ENCODE data around the gene TMEM106B. TPM values are rescaled to one million over a fixed set of nuclear protein-coding genes. Genes with fewer than 3 reads are reported as not detected.
"Not testable (repeated sequence)": the region's sequence is repeated elsewhere in the genome, so short reads cannot be mapped to it uniquely, and the experiment has no call there.

Gene TMEM106B
- total and polyA plus RNA-seq, 2 experiments from 2014 or later: 37.5 to 133 TPM

DNA sequence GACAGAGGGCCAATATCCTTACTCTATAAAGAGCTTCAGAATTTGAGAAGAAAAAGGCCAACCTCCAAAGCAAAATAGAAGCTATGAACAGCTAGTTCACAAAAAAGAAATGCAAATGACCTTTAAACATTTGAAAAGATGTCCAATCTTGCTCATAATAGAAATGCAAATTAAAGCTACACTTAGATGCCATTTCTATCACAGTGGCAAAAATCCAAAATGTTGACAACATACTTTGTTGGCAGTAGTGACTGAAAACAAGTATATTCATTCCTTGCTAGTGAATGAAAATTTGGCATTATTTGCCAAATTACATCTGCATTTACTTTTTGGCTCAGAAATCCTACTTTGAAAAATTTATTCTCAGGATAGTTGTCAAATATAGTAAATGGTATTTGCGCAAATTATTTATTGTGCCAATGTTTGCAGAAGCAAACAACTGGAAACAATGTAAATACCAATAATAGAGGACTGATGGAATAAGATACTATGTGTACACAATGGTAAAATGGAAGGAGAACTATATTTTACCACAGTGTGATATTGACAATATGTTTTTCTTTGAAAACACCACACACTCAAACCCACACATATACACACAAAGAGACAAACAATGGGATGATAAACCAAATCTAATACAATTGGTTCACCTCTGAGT lies 9.4 kb downstream of the TMEM106B start:
- Histone ChIP-seq H3K4me1 (ENCODE audit: insufficient read depth) (no peaks in the 10 kb centered on the region), H3K79me2 (peaks cover 15% of the 10 kb centered on the region), H3K27ac (no peak overlapping the region), H3K9me2 (replicated peaks; ENCODE audit: insufficient read depth) (no peaks in the 10 kb centered on the region), H4K20me1 (ENCODE audit: insufficient read depth, poor library complexity, severe bottlenecking) (no peaks in the 10 kb centered on the region), H3K9me3 (ENCODE audit: low read depth) (no peaks in the 10 kb centered on the region), H3K36me3 (replicated peaks; ENCODE audit: insufficient read depth, low read depth) (no peaks in the 10 kb centered on the region), H3K4me3 (no peak overlapping the region), H3K27me3 (no peaks in the 10 kb centered on the region), H3K4me2 (no peak overlapping the region), H2AFZ (no peak overlapping the region)
- DNase-seq (ENCODE audit: low spot score): no peak
- TF ChIP-seq EZH2phosphoT487 (IDR thresholded peaks at IDR 0.05; ENCODE audit: low read depth, severe bottlenecking, unreplicated experiment) (no peak), EZH2 (IDR thresholded peaks at IDR 0.05; ENCODE audit: borderline replicate concordance) (no peak), CTCF (IDR thresholded peaks at IDR 0.05; ENCODE audit: poor library complexity) (no peak)
- 97% methylated on average over 1 of the region's 1 CpG for WGBS (ENCODE audit: low lambda C conversion rate, missing lambda C conversion rate)

DNA sequence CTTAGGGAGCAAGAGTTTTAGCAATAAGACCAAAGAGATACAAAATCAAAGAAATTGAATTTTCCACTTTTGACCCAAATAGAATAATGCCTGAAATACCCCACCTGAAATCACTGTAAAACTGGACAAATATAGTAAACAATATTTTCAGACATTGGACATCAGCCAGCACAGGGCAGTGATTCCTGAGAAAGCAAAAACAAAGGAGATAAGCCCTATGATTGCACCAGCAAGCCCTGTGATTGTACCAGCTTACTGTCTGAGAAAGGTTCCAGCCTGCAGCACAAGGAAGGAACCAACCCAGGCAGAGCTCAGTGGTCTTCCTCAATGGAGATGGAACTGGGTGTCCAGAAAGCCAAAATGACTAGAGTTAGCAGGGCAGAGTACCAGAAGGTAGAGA lies 10.3 kb downstream of the TMEM106B start:
- no peaks in the 10 kb centered on the region for H3K27me3 ChIP-seq
- H4K20me1 ChIP-seq (ENCODE audit: insufficient read depth, poor library complexity, severe bottlenecking): no peaks in the 10 kb centered on the region
- no peak overlapping the region for H3K4me2 ChIP-seq
- no peaks in the 10 kb centered on the region for H3K9me3 ChIP-seq (ENCODE audit: low read depth)
- no peaks in the 10 kb centered on the region for H3K9me2 ChIP-seq (replicated peaks; ENCODE audit: insufficient read depth)
- H3K36me3 ChIP-seq (replicated peaks; ENCODE audit: insufficient read depth, low read depth): no peaks in the 10 kb centered on the region
- H3K4me1 ChIP-seq (ENCODE audit: insufficient read depth): no peaks in the 10 kb centered on the region
- no peak for DNase-seq (ENCODE audit: low spot score)
- peaks cover 6% of the 10 kb centered on the region for H3K79me2 ChIP-seq
- H2AFZ ChIP-seq: no peak overlapping the region
- no peak overlapping the region for H3K4me3 ChIP-seq
- TF ChIP-seq EZH2 (IDR thresholded peaks at IDR 0.05; ENCODE audit: borderline replicate concordance): no peak
- TF ChIP-seq CTCF (IDR thresholded peaks at IDR 0.05; ENCODE audit: poor library complexity): no peak
- no peak for TF ChIP-seq EZH2phosphoT487 (IDR thresholded peaks at IDR 0.05; ENCODE audit: low read depth, severe bottlenecking, unreplicated experiment)
- no peak overlapping the region for H3K27ac ChIP-seq

DNA sequence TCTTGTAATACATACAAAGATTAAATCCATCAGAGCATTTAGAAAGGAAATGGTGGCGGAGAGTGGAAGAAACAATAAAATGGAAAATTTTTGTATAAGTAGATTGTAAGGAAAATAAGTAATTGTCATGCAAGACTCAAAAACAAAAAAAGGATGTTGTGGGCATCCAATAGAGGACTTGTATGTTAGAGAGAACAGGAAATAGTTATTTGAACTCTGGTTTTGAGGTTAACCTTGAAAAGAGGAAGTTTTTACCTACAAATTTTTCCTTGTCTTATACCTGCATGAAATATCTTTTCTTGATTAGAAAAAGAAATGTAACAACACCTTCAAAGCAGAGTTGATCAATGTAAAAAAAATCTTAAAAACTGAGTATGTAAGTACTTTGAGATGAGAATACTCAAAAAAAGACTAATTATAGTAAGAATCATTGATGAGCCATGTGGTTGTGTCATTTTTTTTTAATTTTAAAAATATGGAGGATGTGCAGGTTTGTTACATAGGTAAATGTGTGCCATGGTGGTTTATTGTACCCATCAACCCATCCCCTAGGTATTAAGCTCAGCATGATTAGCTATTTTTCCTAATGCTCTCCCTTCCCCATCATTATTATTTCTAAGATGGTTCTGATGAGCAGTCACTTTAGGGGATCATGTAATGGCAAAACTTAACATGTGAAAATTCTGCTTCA lies 11.9 kb downstream of the TMEM106B start:
- H3K27me3 ChIP-seq: no peaks in the 10 kb centered on the region
- H3K27ac ChIP-seq: no peak overlapping the region
- no peak overlapping the region for H3K4me3 ChIP-seq
- no peaks in the 10 kb centered on the region for H3K36me3 ChIP-seq (replicated peaks; ENCODE audit: insufficient read depth, low read depth)
- TF ChIP-seq EZH2phosphoT487 (IDR thresholded peaks at IDR 0.05; ENCODE audit: low read depth, severe bottlenecking, unreplicated experiment): no peak
- TF ChIP-seq CTCF (IDR thresholded peaks at IDR 0.05; ENCODE audit: poor library complexity): no peak
- TF ChIP-seq EZH2 (IDR thresholded peaks at IDR 0.05; ENCODE audit: borderline replicate concordance): no peak
- H2AFZ ChIP-seq: no peak overlapping the region
- H3K4me1 ChIP-seq (ENCODE audit: insufficient read depth): no peaks in the 10 kb centered on the region
- no peaks in the 10 kb centered on the region for H3K9me2 ChIP-seq (replicated peaks; ENCODE audit: insufficient read depth)
- peaks cover 3% of the 10 kb centered on the region for H3K79me2 ChIP-seq
- H3K9me3 ChIP-seq (ENCODE audit: low read depth): no peaks in the 10 kb centered on the region
- no peak for DNase-seq (ENCODE audit: low spot score)
- 50% methylated on average over 1 of the region's 1 CpG for WGBS (ENCODE audit: low lambda C conversion rate, missing lambda C conversion rate)
- no peaks in the 10 kb centered on the region for H4K20me1 ChIP-seq (ENCODE audit: insufficient read depth, poor library complexity, severe bottlenecking)
- H3K4me2 ChIP-seq: no peak overlapping the region

DNA sequence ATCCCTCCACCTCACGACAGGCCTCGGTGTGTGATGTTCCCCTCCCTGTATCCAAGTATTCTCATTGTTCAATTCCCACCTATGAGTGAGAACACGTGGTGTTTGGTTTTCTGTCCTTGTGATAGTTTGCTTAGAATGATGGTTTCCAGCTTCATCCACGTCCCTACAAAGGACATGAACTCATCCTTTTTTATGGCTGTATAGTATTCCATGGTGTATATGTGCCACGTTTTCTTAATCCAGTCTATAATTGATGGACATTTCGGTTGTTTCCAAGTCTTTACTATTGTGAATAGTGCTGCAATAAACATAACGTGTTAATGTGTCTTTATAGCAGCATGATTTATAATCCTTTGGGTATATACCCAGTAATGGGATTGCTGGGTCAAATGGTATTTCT lies 13.9 kb downstream of the TMEM106B start:
- 79% methylated on average over 7 of the region's 7 CpGs for WGBS (ENCODE audit: low lambda C conversion rate, missing lambda C conversion rate)
- not testable (repeated sequence) for H3K27ac ChIP-seq; H3K4me3 ChIP-seq; H2AFZ ChIP-seq; H3K27me3 ChIP-seq; H3K9me3 ChIP-seq (ENCODE audit: low read depth); H4K20me1 ChIP-seq (ENCODE audit: insufficient read depth, poor library complexity, severe bottlenecking); DNase-seq (ENCODE audit: low spot score); H3K4me2 ChIP-seq; H3K9me2 ChIP-seq (replicated peaks; ENCODE audit: insufficient read depth); H3K4me1 ChIP-seq (ENCODE audit: insufficient read depth); H3K79me2 ChIP-seq; H3K36me3 ChIP-seq (replicated peaks; ENCODE audit: insufficient read depth, low read depth)

Measured in hepatocyte (in vitro differentiated cells).